HepG2 (cell line): ENCODE results near the gene ADAMTSL4. TPM values are rescaled to one million over a fixed set of nuclear protein-coding genes. Genes with fewer than 3 reads are reported as not detected.

Source experiments
- ELF4 ChIP-seq: sonication (generic); formaldehyde crosslinking; IDR thresholded peaks from 2 replicates; pipeline ENCODE4 v1.5.0; 2020; ENCODE audit warnings: missing genetic modification reagents, mild to moderate bottlenecking, moderate library complexity, borderline replicate concordance
- MAZ ChIP-seq, 2 experiments: sonication (generic) in 1 of 2; formaldehyde crosslinking in 1 of 2; IDR thresholded peaks; 2 replicates each; pipeline versions ENCODE4 v1.5.0 to v1.6.1; 2012 to 2020; ENCODE audit warnings: low read depth in 2 of 2, mild to moderate bottlenecking in 2 of 2, borderline replicate concordance in 1 of 2, improper control_type of control experiment in 1 of 2, low read length in 1 of 2, missing genetic modification reagents in 1 of 2, moderate library complexity in 1 of 2
- POLR2A ChIP-seq, 2 experiments: IDR thresholded peaks; 2 replicates each; pipeline ENCODE4 v1.6.1; 2011; ENCODE audit warnings: low read depth in 2 of 2, low read length in 2 of 2, mild to moderate bottlenecking in 1 of 2, moderate library complexity in 1 of 2; ENCODE audit not compliant: insufficient read depth in 1 of 2
- POLR2G ChIP-seq: fragments of 200-400 bp; formaldehyde crosslinking; IDR thresholded peaks from 2 replicates; pipeline ENCODE4 v1.6.1; 2018; ENCODE audit warnings: mild to moderate bottlenecking, low read depth, low read length, moderate library complexity
- SMAD3 ChIP-seq: sonication (generic); formaldehyde crosslinking; IDR thresholded peaks from 2 replicates; pipeline ENCODE4 v1.4.0; 2020; ENCODE audit warnings: missing genetic modification reagents
- YEATS4 ChIP-seq: sonication (generic); formaldehyde crosslinking; IDR thresholded peaks from 2 replicates; pipeline ENCODE4 v1.4.0; 2020; ENCODE audit warnings: missing genetic modification reagents, borderline replicate concordance
- ZBTB7B ChIP-seq: sonication (generic); formaldehyde crosslinking; IDR thresholded peaks from 2 replicates; pipeline ENCODE4 v1.4.0; 2020; ENCODE audit warnings: missing genetic modification reagents
- ZNF12 ChIP-seq: sonication (generic); formaldehyde crosslinking; IDR thresholded peaks from 2 replicates; pipeline ENCODE4 v1.5.0; 2020; ENCODE audit warnings: missing genetic modification reagents
- ZNF20 ChIP-seq: sonication (generic); formaldehyde crosslinking; IDR thresholded peaks from 2 replicates; pipeline ENCODE4 v1.4.0; 2020; ENCODE audit warnings: mild to moderate bottlenecking, moderate library complexity, missing genetic modification reagents
- ZNF382 ChIP-seq: sonication (generic); formaldehyde crosslinking; IDR thresholded peaks from 2 replicates; pipeline ENCODE4 v1.5.0; 2020; ENCODE audit warnings: missing genetic modification reagents, mild to moderate bottlenecking, borderline replicate concordance
- ZNF580 ChIP-seq: IDR thresholded peaks from 2 replicates; pipeline ENCODE4 v1.6.1; 2016; ENCODE audit warnings: low read depth, borderline replicate concordance
- ZNF607 ChIP-seq: sonication (generic); formaldehyde crosslinking; IDR thresholded peaks from 2 replicates; pipeline ENCODE4 v1.5.1; 2020; ENCODE audit warnings: missing genetic modification reagents, mild to moderate bottlenecking, borderline replicate concordance
- ZNF800 ChIP-seq: sonication (generic); formaldehyde crosslinking; IDR thresholded peaks from 2 replicates; pipeline ENCODE4 v1.4.0; 2020; ENCODE audit warnings: missing genetic modification reagents
- ZNF839 ChIP-seq: sonication (generic); formaldehyde crosslinking; IDR thresholded peaks from 2 replicates; pipeline ENCODE4 v1.4.0; 2020; ENCODE audit warnings: missing genetic modification reagents, mild to moderate bottlenecking, borderline replicate concordance
- ZSCAN21 ChIP-seq: sonication (generic); formaldehyde crosslinking; IDR thresholded peaks from 2 replicates; pipeline ENCODE4 v1.8.0; 2022; ENCODE audit warnings: mild to moderate bottlenecking, missing genetic modification reagents, moderate library complexity, borderline replicate concordance
- polyA plus RNA-seq, 8 experiments: library from polyadenylated mRNA; depleted of rRNA in 3 of 8; stranded (reverse) in 7 of 8; unstranded in 1 of 8; fragments of >200 nt; fragmentation: Illumina TruSeq in 4 of 8; extraction: Trizol in 4 of 8; gene quantifications; 2 replicates each; pipeline versions ENCODE4 v1.2.1 to v1.2.3, GENCODE V29; 2011 to 2016; ENCODE audit warnings: low read depth in 4 of 8, missing spikeins in 1 of 8, mixed read lengths in 1 of 8; ENCODE audit not compliant: insufficient read depth in 1 of 8
- total RNA-seq, 5 experiments: library from RNA; depleted of rRNA; stranded (reverse); fragments of >200 nt; fragmentation: Illumina TruSeq; extraction: Trizol; gene quantifications; 2 replicates each; pipeline ENCODE4 v1.2.3, GENCODE V29; 2016; ENCODE audit warnings: low read depth in 1 of 5

The ADAMTSL4 gene
- total and polyA plus RNA-seq, 2 of the 13 experiments (the other 11 are each of a cell fraction or from before 2014, with no cell fraction given): 3.9 to 16.4 TPM

GRCh38 chr1:150562446-150563339 lies 13.5 kb downstream of the ADAMTSL4 start (continued):
- TF ChIP-seq ZNF580 (CRISPR knock-in tag) (0 out of 2 replicates have a peak, but pooled peaks have one; percentile 33), ZNF382 (no peak), POLR2G (peak; percentile 16), ZNF607 (CRISPR knock-in tag) (0 out of 2 replicates have a peak, but pooled peaks have one; percentile 4), ELF4 (CRISPR knock-in tag) (peak; percentile 79; the same call in 1 of the 2 replicates), ZSCAN21 (CRISPR knock-in tag) (0 out of 2 replicates have a peak, but pooled peaks have one; percentile 7), POLR2A (IDR thresholded peaks at IDR 0.05; ENCODE audit: insufficient read depth in 1 of 2, low read depth in 2 of 2, low read length in 2 of 2) (0 out of 4 replicates have a peak, but pooled peaks of 1 of the 2 experiments have one; percentile 11), ZNF800 (no peak), ZNF12 (CRISPR knock-in tag) (no peak), ZNF20 (CRISPR knock-in tag) (no peak), SMAD3 (CRISPR knock-in tag) (0 out of 2 replicates have a peak, but pooled peaks have one; percentile 0), ZNF839 (CRISPR knock-in tag) (0 out of 2 replicates have a peak, but pooled peaks have one; percentile 6), ZBTB7B (0 out of 2 replicates have a peak, but pooled peaks have one; percentile 3), YEATS4 (CRISPR knock-in tag) (peak; percentile 21; the same call in 1 of the 2 replicates), MAZ (IDR thresholded peaks at IDR 0.05; ENCODE audit: borderline replicate concordance, low read depth, low read length) (no peak), MAZ (CRISPR knock-in tag; IDR thresholded peaks at IDR 0.05; ENCODE audit: low read depth) (0 out of 2 replicates have a peak, but pooled peaks have one; percentile 14)
- TF ChIP-seq, all 625 proteins: peak for 43
